C4-2B (cell line): ENCODE measurements around the gene GJB5.

Source experiments
- H3K27ac ChIP-seq: fragments of 450-650 bp; 2 replicates; pipeline ENCODE4 v1.5.1; 2017
- CTCF ChIP-seq: fragments of 450-650 bp; conservative IDR thresholded peaks from 2 replicates; pipeline ENCODE4 v1.5.1; 2017; ENCODE audit warnings: mild to moderate bottlenecking
- ZFX ChIP-seq: fragments of 450-650 bp; IDR thresholded peaks from 2 replicates; pipeline ENCODE4 v1.6.1; 2017

GJB5 gene

GRCh38 chr1:34754964-34755637 is at the start of gene GJB5:
GJB5 (plus strand) TSS chr1:34755047; CDS start chr1:34757331, 2,284 bp downstream.
- no peak within 1 kb of the TSS for H3K27ac ChIP-seq
- TF ChIP-seq ZFX (no peak), CTCF (no peak)

- no peak for TF ChIP-seq CTCF
- TF ChIP-seq ZFX = no peak
- H3K27ac ChIP-seq = no peak overlapping the region; the same call in 1 of the 2 replicates
These were observed 49.8 kb upstream of the GJB5 start for GRCh38 chr1:34705077-34705476.

- H3K27ac ChIP-seq = no peak overlapping the region
- TF ChIP-seq CTCF (no peak), ZFX (no peak)
These were observed 46.7 kb upstream of the GJB5 start for GRCh38 chr1:34708106-34708505.

- H3K27ac ChIP-seq = no peak overlapping the region
- TF ChIP-seq ZFX (no peak), CTCF (no peak)
These were observed 45.3 kb upstream of the GJB5 start for GRCh38 chr1:34709547-34709946.

- no peak overlapping the region for H3K27ac ChIP-seq
- TF ChIP-seq ZFX (no peak), CTCF (no peak)
These were observed 44.0 kb upstream of the GJB5 start for GRCh38 chr1:34710812-34711211.

GRCh38 chr1:34711485-34711884 is 43.4 kb upstream of the GJB5 start:
- no peak overlapping the region for H3K27ac ChIP-seq
- TF ChIP-seq CTCF (no peak), ZFX (no peak)

GRCh38 chr1:34712007-34712688 is 42.7 kb upstream of the GJB5 start:
- no peak overlapping the region for H3K27ac ChIP-seq
- TF ChIP-seq CTCF (no peak), ZFX (no peak)
